Frontal cortex (tissue), 4 donors: ENCODE results near the gene MOCS2. TPM values are rescaled to one million over a fixed set of nuclear protein-coding genes. Genes with fewer than 3 reads are reported as not detected.

Experiments used
- DNase-seq, 2 donors: peaks; one replicate each; pipeline ENCODE4 v3.0.0; 2012; ENCODE audit warnings: low spot score in 2 of 2
- FAIRE-seq: peaks from 2 replicates; lab custom pipeline; 2012; peaks lifted over from hg19 to GRCh38; lab: Jason Lieb, UNC
- total RNA-seq: library from RNA; depleted of rRNA; stranded (reverse); fragments of >200 nt; gene quantifications from one replicate; pipeline ENCODE4 v1.2.3, GENCODE V29; 2014
- donor health status: control.
- donor health status: control.
- donor health status: control.

Gene MOCS2
- total RNA-seq, 1 donor from 2014 or later, result 28.9 TPM

- peak; percentile 87 for FAIRE-seq
- DNase-seq, result peak in 1 of 2 donors; percentile 27
Observed at GRCh38 chr5:53095931-53096525, 13.5 kb downstream of the MOCS2 start.

GRCh38 chr5:53095217-53095616 lies 14.3 kb downstream of the MOCS2 start:
- FAIRE-seq, result no peak

GRCh38 chr5:53092242-53092641 lies 17.3 kb downstream of the MOCS2 start:
- FAIRE-seq (no peak), DNase-seq (no peak)

More at GRCh38 chr5:53095217-53095616, 14.3 kb downstream of the MOCS2 start:
- no peak for DNase-seq

GRCh38 chr5:53091289-53091688 lies 18.3 kb downstream of the MOCS2 start:
- DNase-seq (no peak), FAIRE-seq (no peak)

- DNase-seq (no peak), FAIRE-seq (no peak)
Observed at GRCh38 chr5:53090229-53090628, 19.3 kb downstream of the MOCS2 start.

- no peak for FAIRE-seq
- DNase-seq, result no peak
Observed at GRCh38 chr5:53089481-53089991, 20.0 kb downstream of the MOCS2 start.

GRCh38 chr5:53087621-53088121 lies 21.9 kb downstream of the MOCS2 start:
- DNase-seq (peak in 1 of 2 donors; percentile 20), FAIRE-seq (peak; percentile 97)

GRCh38 chr5:53087171-53087570 lies 22.4 kb downstream of the MOCS2 start:
- FAIRE-seq (no peak), DNase-seq (no peak)

- DNase-seq (no peak), FAIRE-seq (no peak)
Observed at GRCh38 chr5:53084546-53085255, 24.9 kb downstream of the MOCS2 start.

GRCh38 chr5:53083927-53084326 lies 25.6 kb downstream of the MOCS2 start:
- DNase-seq, result no peak
- no peak for FAIRE-seq

- DNase-seq (no peak), FAIRE-seq (no peak)
Observed at GRCh38 chr5:53080271-53080670, 29.3 kb downstream of the MOCS2 start.

GRCh38 chr5:53076014-53076583 lies 33.5 kb downstream of the MOCS2 start:
- DNase-seq (no peak), FAIRE-seq (no peak)

- DNase-seq (no peak), FAIRE-seq (no peak)
Observed at GRCh38 chr5:53073348-53073747, 36.2 kb downstream of the MOCS2 start.

- DNase-seq (no peak), FAIRE-seq (no peak)
Observed at GRCh38 chr5:53071738-53072137, 37.8 kb downstream of the MOCS2 start.

GRCh38 chr5:53071298-53071697 lies 38.3 kb downstream of the MOCS2 start:
- FAIRE-seq (no peak), DNase-seq (no peak)

GRCh38 chr5:53069626-53070025 lies 39.9 kb downstream of the MOCS2 start:
- DNase-seq (no peak), FAIRE-seq (no peak)

- no peak for DNase-seq
Observed at GRCh38 chr5:53068291-53068836, 41.2 kb downstream of the MOCS2 start.

GRCh38 chr5:53067641-53068040 lies 41.9 kb downstream of the MOCS2 start:
- DNase-seq (no peak), FAIRE-seq (no peak)

More at GRCh38 chr5:53068291-53068836, 41.2 kb downstream of the MOCS2 start:
- FAIRE-seq, result no peak

- FAIRE-seq (no peak), DNase-seq (no peak)
Observed at GRCh38 chr5:53066088-53066487, 43.5 kb downstream of the MOCS2 start.

GRCh38 chr5:53063791-53064190 lies 45.8 kb downstream of the MOCS2 start:
- peak; percentile 87 for FAIRE-seq
- no peak for DNase-seq

GRCh38 chr5:53063176-53063575 lies 46.4 kb downstream of the MOCS2 start:
- no peak for FAIRE-seq
- no peak for DNase-seq
